CD4-positive, alpha-beta memory T cell (primary cell): Measurements from ENCODE around the gene CDHR4. TPM values are rescaled to one million over a fixed set of nuclear protein-coding genes. Genes with fewer than 3 reads are reported as not detected.

Experiments
- CTCF ChIA-PET: fragments of 350-600 bp; sonication (Branson Sonifier 250); formaldehyde crosslinking; loops from one replicate; lab custom pipeline; 2021; ENCODE audit warnings: inconsistent platforms; ENCODE audit not compliant: partially characterized antibody; lab: Charles Lee
- POLR2A ChIA-PET: fragments of 350-600 bp; sonication (Branson Sonifier 250); formaldehyde crosslinking; loops from one replicate; lab custom pipeline; 2021; ENCODE audit not compliant: partially characterized antibody; lab: Charles Lee
- DNase-seq, 5 donors: peaks; one replicate each; pipeline versions ENCODE4 v3.0.0 to v3.0.0-alpha.2; 2020 to 2022; ENCODE audit warnings: mixed read lengths in 1 of 5
- H3K27ac ChIP-seq: one replicate; pipeline ENCODE4 v1.7.0; 2013; ENCODE audit warnings: low read depth, low read length
- H3K27me3 ChIP-seq: 2 replicates; pipeline ENCODE4 v1.7.0; 2013; ENCODE audit warnings: mild to moderate bottlenecking, low read length, moderate library complexity; ENCODE audit not compliant: insufficient read depth
- H3K36me3 ChIP-seq: 2 replicates; pipeline ENCODE4 v1.7.0; 2013; ENCODE audit warnings: mild to moderate bottlenecking, low read length, moderate library complexity; ENCODE audit not compliant: insufficient read depth
- H3K4me1 ChIP-seq: 2 replicates; pipeline ENCODE4 v1.7.0; 2013; ENCODE audit warnings: mild to moderate bottlenecking, low read length, moderate library complexity; ENCODE audit not compliant: insufficient read depth
- H3K4me3 ChIP-seq, 2 donors: one replicate each; pipeline ENCODE4 v1.7.0; 2013; ENCODE audit warnings: low read length in 2 of 2, mild to moderate bottlenecking in 1 of 2
- H3K9me3 ChIP-seq, 2 donors: one replicate each; pipeline ENCODE4 v1.7.0; 2013; ENCODE audit warnings: low read length in 2 of 2, control low read depth in 1 of 2; ENCODE audit not compliant: control insufficient read depth in 1 of 2
- H3K27ac Mint-ChIP-seq, 7 donors: one replicate each; pipeline ENCODE4 v1.8.0; 2020 to 2021; ENCODE audit warnings: mixed read lengths in 7 of 7, mild to moderate bottlenecking in 6 of 7, inconsistent platforms in 3 of 7, moderate library complexity in 3 of 7
- H3K27me3 Mint-ChIP-seq, 2 donors: one replicate each; pipeline ENCODE4 v1.8.0; 2020 to 2021; ENCODE audit warnings: mixed read lengths in 2 of 2
- H3K36me3 Mint-ChIP-seq, 2 donors: one replicate each; pipeline ENCODE4 v1.8.0; 2020 to 2021; ENCODE audit warnings: mixed read lengths in 2 of 2, inconsistent platforms in 1 of 2, mild to moderate bottlenecking in 1 of 2
- H3K4me1 Mint-ChIP-seq, 4 donors: one replicate each; pipeline ENCODE4 v1.8.0; 2020 to 2021; ENCODE audit warnings: mixed read lengths in 4 of 4, mild to moderate bottlenecking in 1 of 4
- H3K4me3 Mint-ChIP-seq, 8 donors: one replicate each; pipeline ENCODE4 v1.8.0; 2020 to 2021; ENCODE audit warnings: mixed read lengths in 8 of 8, mild to moderate bottlenecking in 7 of 8, moderate library complexity in 6 of 8, inconsistent platforms in 3 of 8
- H3K9me3 Mint-ChIP-seq, 8 donors: one replicate each; pipeline ENCODE4 v1.8.0; 2020 to 2021; ENCODE audit warnings: mixed read lengths in 8 of 8, mild to moderate bottlenecking in 5 of 8, inconsistent platforms in 3 of 8, moderate library complexity in 1 of 8
- intact Hi-C: fragments of 100-400 bp; cut with micrococcal nuclease; formaldehyde crosslinking; loops from one replicate; pipeline ENCODE4 v1.15.1; 2023
- polyA plus RNA-seq, 2 donors: library from polyadenylated mRNA; unstranded; fragments of 300-500 nt; fragmentation: Illumina TruSeq; gene quantifications; one replicate each; pipeline ENCODE4 v1.2.3, GENCODE V29; 2021
- total RNA-seq, 2 experiments: library from RNA; stranded (reverse); gene quantifications; one replicate each; pipeline ENCODE4 v1.2.3, GENCODE V29; 2021

The CDHR4 gene
- total and polyA plus RNA-seq, 4 experiments from 2014 or later = 0.17 TPM; not detected in 3

DNA sequence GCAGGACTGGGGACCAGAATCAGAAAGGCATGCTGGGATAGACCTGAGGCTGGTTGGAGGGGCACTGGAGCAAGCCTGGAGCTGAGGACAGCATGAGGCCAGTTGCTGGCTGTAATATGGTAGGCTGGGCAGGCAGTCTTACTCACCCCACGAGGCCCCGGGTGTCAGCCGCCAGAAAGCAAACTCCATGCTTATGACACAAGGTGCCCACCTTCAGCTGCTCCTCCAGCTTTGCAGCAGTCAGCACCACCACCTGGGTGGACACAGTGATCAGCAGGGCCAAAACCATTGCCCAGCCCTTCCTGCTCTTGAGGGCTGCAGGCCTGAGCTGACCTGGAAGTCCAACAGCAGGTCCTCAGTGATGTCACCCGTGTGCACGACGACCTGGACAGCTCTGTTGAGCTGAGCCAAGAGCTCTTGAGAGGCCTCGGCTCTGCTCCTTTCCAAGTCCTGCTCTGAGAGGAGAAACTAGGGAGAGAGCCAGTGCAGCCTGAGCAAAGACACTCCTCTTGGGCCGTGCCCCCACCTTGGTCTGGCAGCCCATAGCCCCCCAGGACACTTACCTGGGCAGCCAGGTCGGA, 13.3 kb upstream of the CDHR4 start:
- no peak for DNase-seq
- Mint-ChIP-seq H3K4me3 (peak overlapping the region; percentile 94 to 99 (median 97)), H3K9me3 (no peaks in the 10 kb centered on the region), H3K27me3 (no peaks in the 10 kb centered on the region), H3K4me1 (peaks cover 14 to 51% (median 30%) of the 10 kb centered on the region in 4 donors), H3K27ac (peak overlapping the region; percentile 93 to 98 (median 96)), H3K36me3 (peaks cover 20 to 49% of the 10 kb centered on the region in 2 donors)
- Histone ChIP-seq H3K36me3 (peaks cover 39% of the 10 kb centered on the region), H3K27ac (peak overlapping the region; percentile 79), H3K4me3 (peak overlapping the region; percentile 60 to 82), H3K9me3 (no peaks in the 10 kb centered on the region), H3K27me3 (no peaks in the 10 kb centered on the region), H3K4me1 (peaks cover 32% of the 10 kb centered on the region)
- intact Hi-C loops = loop anchor here (1.0 kb wide), 1 partner anchor 10 kb away; the partner anchor contains the start of gene INKA1
- CTCF ChIA-PET = interaction anchor here (0.5 to 6.2 kb wide), 9 partner anchors 8 to 1990 kb away, joined by 3 to 47 read pairs (median 4); partner anchors contain the start of genes CDHR4 and INKA1
- POLR2A ChIA-PET = interaction anchor here (0.7 to 5.0 kb wide), 12 partner anchors 9 to 792 kb away, joined by 3 to 87 read pairs (median 4); partner anchors contain the start of genes INKA1, IP6K1, NDUFAF3 and RBM5

DNA sequence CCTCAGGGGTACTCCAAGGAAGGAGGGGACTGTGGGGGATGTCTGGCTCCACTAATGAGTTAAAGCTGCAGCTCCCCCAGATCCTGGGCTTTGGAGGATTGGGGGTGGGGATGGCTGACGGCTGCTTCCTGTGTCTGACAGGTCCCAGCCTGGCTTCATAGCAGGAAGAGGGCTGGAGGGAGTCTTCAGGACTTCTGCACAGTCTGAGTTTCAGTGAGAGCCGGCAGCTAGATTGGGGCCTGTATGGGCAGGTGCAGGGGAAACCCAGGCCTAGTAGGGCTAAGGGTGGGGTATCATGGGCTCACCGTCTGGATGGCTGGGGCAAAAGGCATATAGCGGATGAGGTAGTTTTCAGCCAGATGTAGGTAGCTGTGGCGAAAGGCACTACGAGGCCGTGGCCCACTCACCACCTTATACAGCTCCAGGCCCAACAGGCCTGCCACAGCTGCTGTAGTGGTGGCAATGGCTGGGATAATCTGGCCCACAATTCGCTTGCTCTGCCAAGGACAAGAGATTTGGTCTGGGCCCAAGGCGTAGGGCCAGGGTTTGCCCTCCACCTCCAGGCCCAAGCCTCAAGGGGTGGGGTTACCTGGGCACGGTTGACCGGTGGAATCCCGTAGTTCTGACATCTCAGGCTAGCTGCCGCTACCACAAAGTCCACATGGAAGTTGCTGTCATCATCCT, 7.9 kb upstream of the CDHR4 start:
- ChIA-PET POLR2A (interaction anchor here (1.8 to 8.8 kb wide), 2 partner anchors 20 to 31 kb away, joined by 4 to 121 read pairs; no protein-coding TSS in a partner anchor), CTCF (interaction anchor here (14.9 kb wide), 1 partner anchor 31 kb away, joined by 310 read pairs; no protein-coding TSS in a partner anchor)
- Mint-ChIP-seq H3K9me3 (no peaks in the 10 kb centered on the region), H3K27ac (peak overlapping the region in 5 of 7 donors; percentile 15 to 75 (median 63)), H3K4me1 (peaks cover 19 to 74% (median 43%) of the 10 kb centered on the region in 4 donors), H3K36me3 (peaks cover 22 to 46% of the 10 kb centered on the region in 2 donors), H3K4me3 (peak overlapping the region in 2 of 8 donors; percentile 36 to 39), H3K27me3 (peaks cover 0 to 2% of the 10 kb centered on the region in 2 donors)
- intact Hi-C loops = no loop called here
- Histone ChIP-seq H3K36me3 (peaks cover 39% of the 10 kb centered on the region), H3K27me3 (no peaks in the 10 kb centered on the region), H3K4me1 (peaks cover 45% of the 10 kb centered on the region), H3K27ac (no peak overlapping the region), H3K9me3 (no peaks in the 10 kb centered on the region), H3K4me3 (no peak overlapping the region)
- no peak for DNase-seq

DNA sequence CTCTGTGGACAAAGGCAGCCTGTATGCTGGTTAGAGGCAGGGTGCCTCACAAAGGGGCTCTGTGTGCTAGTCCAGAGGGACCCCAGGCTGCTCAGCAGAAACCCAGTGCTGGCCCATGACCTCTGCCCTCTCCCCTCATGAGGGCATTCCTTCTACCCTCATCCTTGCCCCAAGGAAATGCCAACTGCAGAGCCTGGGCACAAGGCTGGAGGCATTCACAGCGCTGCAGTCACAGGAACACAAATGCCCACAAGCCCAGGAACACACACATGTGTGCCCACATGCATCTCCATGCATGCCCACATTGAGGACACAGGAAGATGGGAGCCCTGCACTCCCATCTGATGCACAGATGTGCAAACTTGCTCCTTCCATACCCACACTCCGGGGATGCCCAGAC, 7.2 kb upstream of the CDHR4 start:
- Mint-ChIP-seq H3K36me3 (peaks cover 17 to 45% of the 10 kb centered on the region in 2 donors), H3K9me3 (no peaks in the 10 kb centered on the region), H3K4me1 (peaks cover 18 to 70% (median 42%) of the 10 kb centered on the region in 4 donors), H3K27me3 (peaks cover 0 to 4% of the 10 kb centered on the region in 2 donors), H3K27ac (peak overlapping the region in 4 of 7 donors; percentile 55 to 74 (median 64)), H3K4me3 (peak overlapping the region in 2 of 8 donors; percentile 10 to 27)
- ChIA-PET CTCF (interaction anchor here (14.9 kb wide), 1 partner anchor 32 kb away, joined by 310 read pairs; no protein-coding TSS in a partner anchor), POLR2A (interaction anchor here (0.8 to 8.8 kb wide), 2 partner anchors 32 to 87 kb away, joined by 3 to 121 read pairs; no protein-coding TSS in a partner anchor)
- Histone ChIP-seq H3K4me3 (no peak overlapping the region), H3K36me3 (peaks cover 33% of the 10 kb centered on the region), H3K4me1 (peaks cover 38% of the 10 kb centered on the region), H3K9me3 (no peaks in the 10 kb centered on the region), H3K27me3 (no peaks in the 10 kb centered on the region), H3K27ac (no peak overlapping the region)
- DNase-seq = no peak
- intact Hi-C loops = no loop called here

DNA sequence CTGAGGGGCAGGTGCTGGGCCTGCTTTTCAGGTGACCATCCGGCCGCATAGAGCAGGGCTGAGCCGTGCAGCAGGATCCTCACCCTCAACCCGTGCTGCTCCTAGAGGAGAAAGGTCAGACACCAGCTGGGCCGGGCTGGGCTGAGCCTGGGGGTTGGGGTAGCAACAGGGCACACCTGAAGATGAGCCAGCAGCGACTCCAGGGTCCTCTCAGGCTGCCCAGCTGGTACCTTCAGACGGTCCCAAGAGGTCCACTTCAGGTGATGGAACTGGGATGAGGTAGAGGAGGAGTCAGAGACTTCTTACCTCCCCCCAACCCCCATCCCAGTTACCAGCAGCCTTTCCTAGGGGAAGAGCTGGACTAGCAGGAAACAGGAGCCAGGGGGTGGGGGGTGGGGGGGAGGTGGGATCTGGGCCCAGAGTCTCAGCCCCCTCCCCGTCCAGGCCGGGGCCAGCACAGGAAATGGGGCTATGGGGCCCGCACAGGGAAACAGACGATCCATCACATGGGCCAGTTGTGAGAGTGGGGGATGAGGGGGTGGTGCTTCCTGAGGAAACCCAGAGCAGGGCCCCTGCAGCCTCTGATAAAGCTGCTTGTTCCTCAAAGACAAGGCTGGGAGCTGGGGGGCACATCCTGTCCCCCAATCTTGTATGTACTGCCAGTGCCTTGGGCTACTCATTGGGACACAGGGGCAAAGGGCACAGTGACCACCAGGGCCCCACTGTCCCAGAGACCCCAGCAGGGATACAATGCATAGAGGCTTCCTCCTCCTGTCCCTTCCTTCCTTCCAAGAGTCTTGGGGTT, 6.4 kb upstream of the CDHR4 start:
- Histone ChIP-seq H3K36me3 (peaks cover 25% of the 10 kb centered on the region), H3K4me1 (peaks cover 36% of the 10 kb centered on the region), H3K27me3 (no peaks in the 10 kb centered on the region), H3K27ac (no peak overlapping the region), H3K9me3 (no peaks in the 10 kb centered on the region), H3K4me3 (no peak overlapping the region)
- ChIA-PET CTCF (interaction anchor here (0.8 to 14.9 kb wide), 3 partner anchors 7 to 33 kb away, joined by 3 to 310 read pairs (median 4); partner anchors contain the start of gene UBA7), POLR2A (interaction anchor here (0.8 to 8.8 kb wide), 4 partner anchors 7 to 86 kb away, joined by 3 to 121 read pairs (median 66); partner anchors contain the start of genes IP6K1 and UBA7)
- intact Hi-C loops = no loop called here
- Mint-ChIP-seq H3K4me3 (peak overlapping the region in 3 of 8 donors; percentile 8 to 66 (median 10)), H3K9me3 (peaks cover 0 to 2% (median 0%) of the 10 kb centered on the region in 8 donors), H3K27ac (peak overlapping the region in 6 of 7 donors; percentile 47 to 78 (median 64)), H3K36me3 (peaks cover 10 to 39% of the 10 kb centered on the region in 2 donors), H3K27me3 (peaks cover 0 to 4% of the 10 kb centered on the region in 2 donors), H3K4me1 (peaks cover 18 to 63% (median 40%) of the 10 kb centered on the region in 4 donors)
- no peak for DNase-seq

DNA sequence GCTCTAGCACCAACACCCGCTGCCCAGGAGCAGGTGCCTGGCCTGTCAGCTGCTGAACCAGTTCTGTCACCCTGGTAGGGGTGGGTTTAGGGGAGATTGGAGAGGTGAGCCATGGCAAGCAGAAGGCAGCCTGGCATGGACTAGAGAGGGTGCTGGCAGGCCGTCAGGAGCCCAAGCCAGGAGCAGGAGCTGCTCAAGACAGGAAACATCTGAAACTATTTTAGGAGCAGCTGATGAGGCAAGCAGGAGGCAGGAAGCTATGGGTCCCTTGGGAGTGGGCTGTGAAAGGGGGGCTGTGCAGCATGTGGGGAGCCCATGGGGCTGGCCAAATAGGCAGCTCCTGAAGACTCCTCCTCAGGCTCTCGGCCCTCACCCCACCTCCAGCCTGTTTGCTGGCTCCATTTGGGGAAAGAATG, 5.7 kb upstream of the CDHR4 start:
- Mint-ChIP-seq H3K27ac (peak overlapping the region in 6 of 7 donors; percentile 25 to 93 (median 66)), H3K9me3 (peaks cover 0 to 2% (median 0%) of the 10 kb centered on the region in 8 donors), H3K27me3 (peaks cover 0 to 4% of the 10 kb centered on the region in 2 donors), H3K4me3 (peak overlapping the region in 3 of 8 donors; percentile 47 to 72 (median 66)), H3K36me3 (peaks cover 7 to 33% of the 10 kb centered on the region in 2 donors), H3K4me1 (peaks cover 18 to 60% (median 40%) of the 10 kb centered on the region in 4 donors)
- H3K27me3 ChIP-seq = no peaks in the 10 kb centered on the region
- intact Hi-C loops = no loop called here
- H3K4me1 ChIP-seq = peaks cover 36% of the 10 kb centered on the region
- H3K4me3 ChIP-seq = no peak overlapping the region
- no peaks in the 10 kb centered on the region for H3K9me3 ChIP-seq
- H3K36me3 ChIP-seq = peaks cover 18% of the 10 kb centered on the region
- ChIA-PET CTCF (interaction anchor here (1.0 to 14.9 kb wide), 4 partner anchors 8 to 101 kb away, joined by 4 to 310 read pairs (median 4); partner anchors contain the start of gene UBA7), POLR2A (interaction anchor here (0.7 to 8.8 kb wide), 5 partner anchors 8 to 86 kb away, joined by 3 to 121 read pairs (median 46); partner anchors contain the start of genes AMIGO3, IP6K1 and UBA7)
- H3K27ac ChIP-seq = no peak overlapping the region
- DNase-seq = no peak
